Measurements from ENCODE around the gene BTBD8. TPM values are rescaled to one million over a fixed set of nuclear protein-coding genes. Genes with fewer than 3 reads are reported as not detected.
A peak's percentile ranks its signal among the peaks of the same experiment; 100 is the strongest.

Gene BTBD8
- total RNA-seq, 1 donor, result 5.8 TPM

- no peaks in the 10 kb centered on the region for H3K4me1 ChIP-seq (ENCODE audit: insufficient read depth, low read length)
- no peaks in the 10 kb centered on the region for H4K20me1 ChIP-seq (ENCODE audit: insufficient read depth, low read length)
- H3K4me2 ChIP-seq (ENCODE audit: insufficient read depth, low read length), result no peak overlapping the region
- H3K9me3 ChIP-seq (ENCODE audit: low read depth, low read length), result no peaks in the 10 kb centered on the region
- H3K36me3 ChIP-seq (ENCODE audit: insufficient read depth, low read length), result no peaks in the 10 kb centered on the region
- no peak overlapping the region for H3K4me3 ChIP-seq (ENCODE audit: insufficient read depth, low read length)
- H2AFZ ChIP-seq (ENCODE audit: low read length), result no peak overlapping the region
- no peak overlapping the region for H3K27ac ChIP-seq (ENCODE audit: low read depth, low read length)
- no peaks in the 10 kb centered on the region for H3K79me2 ChIP-seq (ENCODE audit: insufficient read depth, low read length)
- no peak for DNase-seq (ENCODE audit: insufficient read length, low spot score, missing footprints)
- TF ChIP-seq CTCF (IDR thresholded peaks at IDR 0.05; ENCODE audit: extremely low read depth, low read depth, low read length), result no peak
- H3K27me3 ChIP-seq (ENCODE audit: insufficient read depth, low read length), result no peaks in the 10 kb centered on the region
Measured at GRCh38 chr1:92203105-92203504, 123.0 kb downstream of the BTBD8 start.

GRCh38 chr1:92210701-92211100 is 130.6 kb downstream of the BTBD8 start:
- Histone ChIP-seq H2AFZ (ENCODE audit: low read length) (peak overlapping the region; percentile 52), H3K9me3 (ENCODE audit: low read depth, low read length) (no peaks in the 10 kb centered on the region), H4K20me1 (ENCODE audit: insufficient read depth, low read length) (no peaks in the 10 kb centered on the region), H3K79me2 (ENCODE audit: insufficient read depth, low read length) (no peaks in the 10 kb centered on the region), H3K27ac (ENCODE audit: low read depth, low read length) (peak overlapping the region; percentile 79), H3K4me3 (ENCODE audit: insufficient read depth, low read length) (peak overlapping the region; percentile 20), H3K4me2 (ENCODE audit: insufficient read depth, low read length) (peak overlapping the region; percentile 73), H3K4me1 (ENCODE audit: insufficient read depth, low read length) (peaks cover 11% of the 10 kb centered on the region), H3K36me3 (ENCODE audit: insufficient read depth, low read length) (no peaks in the 10 kb centered on the region), H3K27me3 (ENCODE audit: insufficient read depth, low read length) (no peaks in the 10 kb centered on the region)
- TF ChIP-seq CTCF (IDR thresholded peaks at IDR 0.05; ENCODE audit: extremely low read depth, low read depth, low read length), result no peak
- DNase-seq (ENCODE audit: insufficient read length, low spot score, missing footprints), result peak; percentile 50

GRCh38 chr1:92211166-92211565 is 131.0 kb downstream of the BTBD8 start:
- Histone ChIP-seq H3K36me3 (ENCODE audit: insufficient read depth, low read length) (no peaks in the 10 kb centered on the region), H3K4me1 (ENCODE audit: insufficient read depth, low read length) (peaks cover 11% of the 10 kb centered on the region), H3K27me3 (ENCODE audit: insufficient read depth, low read length) (no peaks in the 10 kb centered on the region), H3K4me3 (ENCODE audit: insufficient read depth, low read length) (no peak overlapping the region), H4K20me1 (ENCODE audit: insufficient read depth, low read length) (no peaks in the 10 kb centered on the region), H3K9me3 (ENCODE audit: low read depth, low read length) (no peaks in the 10 kb centered on the region), H3K79me2 (ENCODE audit: insufficient read depth, low read length) (no peaks in the 10 kb centered on the region), H3K4me2 (ENCODE audit: insufficient read depth, low read length) (peak overlapping the region; percentile 73), H3K27ac (ENCODE audit: low read depth, low read length) (peak overlapping the region; percentile 79), H2AFZ (ENCODE audit: low read length) (peak overlapping the region; percentile 52)
- DNase-seq (ENCODE audit: insufficient read length, low spot score, missing footprints), result peak; percentile 93
- no peak for TF ChIP-seq CTCF (IDR thresholded peaks at IDR 0.05; ENCODE audit: extremely low read depth, low read depth, low read length)

GRCh38 chr1:92217721-92218120 is 137.6 kb downstream of the BTBD8 start, which contains the start of gene C1orf146:
C1orf146 (plus strand) TSS chr1:92217915; CDS start chr1:92231421, 13,506 bp downstream.
- no peaks in the 10 kb centered on the region for H3K79me2 ChIP-seq (ENCODE audit: insufficient read depth, low read length)
- peak within 1 kb of the TSS; percentile 35 for H2AFZ ChIP-seq (ENCODE audit: low read length)
- no peak within 1 kb of the TSS for H3K4me3 ChIP-seq (ENCODE audit: insufficient read depth, low read length)
- TF ChIP-seq CTCF (IDR thresholded peaks at IDR 0.05; ENCODE audit: extremely low read depth, low read depth, low read length), result no peak
- H3K9me3 ChIP-seq (ENCODE audit: low read depth, low read length), result no peaks in the 10 kb centered on the region
- no peaks in the 10 kb centered on the region for H3K36me3 ChIP-seq (ENCODE audit: insufficient read depth, low read length)
- H3K4me1 ChIP-seq (ENCODE audit: insufficient read depth, low read length), result no peaks in the 10 kb centered on the region
- no peak within 1 kb of the TSS for H3K27ac ChIP-seq (ENCODE audit: low read depth, low read length)
- H4K20me1 ChIP-seq (ENCODE audit: insufficient read depth, low read length), result no peaks in the 10 kb centered on the region
- H3K4me2 ChIP-seq (ENCODE audit: insufficient read depth, low read length), result no peak within 1 kb of the TSS
- DNase-seq (ENCODE audit: insufficient read length, low spot score, missing footprints), result no peak
- no peaks in the 10 kb centered on the region for H3K27me3 ChIP-seq (ENCODE audit: insufficient read depth, low read length)

Measured in osteoblast (primary cell).